Measurements from ENCODE around the gene SIGLEC15.

Gene SIGLEC15

DNA sequence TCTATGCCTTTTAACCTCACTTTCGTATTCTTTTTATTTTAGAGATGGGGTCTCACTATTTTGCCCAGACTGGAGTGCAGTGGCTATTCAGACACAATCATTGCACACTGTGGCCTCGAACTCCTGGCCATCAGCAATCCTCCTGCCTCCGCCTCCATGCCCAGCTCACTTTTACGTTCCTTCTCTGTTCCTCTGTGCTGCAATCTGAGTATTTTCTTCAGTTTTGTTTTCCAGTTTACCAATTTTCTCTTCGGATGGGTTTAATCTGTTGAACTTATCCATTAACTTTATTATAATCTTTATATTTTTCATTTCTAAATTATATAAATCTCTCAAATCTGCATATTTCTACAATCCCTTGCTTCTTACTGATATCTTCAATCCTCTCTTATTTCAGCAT lies 38.6 kb downstream of the SIGLEC15 start:
- TF ChIP-seq, protein P1, sequence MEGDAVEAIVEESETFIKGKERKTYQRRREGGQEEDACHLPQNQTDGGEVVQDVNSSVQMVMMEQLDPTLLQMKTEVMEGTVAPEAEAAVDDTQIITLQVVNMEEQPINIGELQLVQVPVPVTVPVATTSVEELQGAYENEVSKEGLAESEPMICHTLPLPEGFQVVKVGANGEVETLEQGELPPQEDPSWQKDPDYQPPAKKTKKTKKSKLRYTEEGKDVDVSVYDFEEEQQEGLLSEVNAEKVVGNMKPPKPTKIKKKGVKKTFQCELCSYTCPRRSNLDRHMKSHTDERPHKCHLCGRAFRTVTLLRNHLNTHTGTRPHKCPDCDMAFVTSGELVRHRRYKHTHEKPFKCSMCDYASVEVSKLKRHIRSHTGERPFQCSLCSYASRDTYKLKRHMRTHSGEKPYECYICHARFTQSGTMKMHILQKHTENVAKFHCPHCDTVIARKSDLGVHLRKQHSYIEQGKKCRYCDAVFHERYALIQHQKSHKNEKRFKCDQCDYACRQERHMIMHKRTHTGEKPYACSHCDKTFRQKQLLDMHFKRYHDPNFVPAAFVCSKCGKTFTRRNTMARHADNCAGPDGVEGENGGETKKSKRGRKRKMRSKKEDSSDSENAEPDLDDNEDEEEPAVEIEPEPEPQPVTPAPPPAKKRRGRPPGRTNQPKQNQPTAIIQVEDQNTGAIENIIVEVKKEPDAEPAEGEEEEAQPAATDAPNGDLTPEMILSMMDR (conservative IDR thresholded peaks at IDR 0.05; ENCODE audit: control insufficient read depth, insufficient read depth, low read depth, low read length), result no peak
- H3K4me3 ChIP-seq (ENCODE audit: control insufficient read depth, low read depth, low read length), result no peak overlapping the region
- no peak for DNase-seq (ENCODE audit: low read depth)

DNA sequence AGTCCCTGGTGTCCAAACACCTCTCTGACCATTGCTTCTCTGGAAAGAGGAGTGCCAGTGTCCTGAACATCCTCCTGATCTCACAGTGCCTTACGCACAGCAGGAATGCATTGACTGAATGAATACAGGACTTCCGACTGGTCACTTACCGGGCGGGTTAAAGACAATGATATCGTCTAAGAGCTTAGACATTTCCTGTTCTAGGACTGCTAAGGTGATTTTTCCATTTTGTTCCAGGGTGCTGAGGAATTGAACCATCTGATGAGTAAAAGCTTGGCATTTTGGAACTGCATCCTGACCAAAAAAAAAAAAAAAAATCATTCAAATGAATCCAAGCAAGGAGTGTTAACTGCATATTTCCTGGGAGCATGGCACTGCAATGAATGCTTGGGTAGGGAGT lies 40.0 kb downstream of the SIGLEC15 start:
- no peak overlapping the region for H3K4me3 ChIP-seq (ENCODE audit: control insufficient read depth, low read depth, low read length)
- TF ChIP-seq, protein P1 (conservative IDR thresholded peaks at IDR 0.05; ENCODE audit: control insufficient read depth, insufficient read depth, low read depth, low read length), result no peak
- no peak for DNase-seq (ENCODE audit: low read depth)

GRCh38 chr18:45870419-45870818 lies 44.9 kb downstream of the SIGLEC15 start:
- TF ChIP-seq, protein P1 (conservative IDR thresholded peaks at IDR 0.05; ENCODE audit: control insufficient read depth, insufficient read depth, low read depth, low read length), result no peak
- no peak overlapping the region for H3K4me3 ChIP-seq (ENCODE audit: control insufficient read depth, low read depth, low read length)
- DNase-seq (ENCODE audit: low read depth), result no peak

- no peak overlapping the region for H3K4me3 ChIP-seq (ENCODE audit: control insufficient read depth, low read depth, low read length)
- peak; percentile 36 for DNase-seq (ENCODE audit: low read depth)
- TF ChIP-seq, protein P1 (conservative IDR thresholded peaks at IDR 0.05; ENCODE audit: control insufficient read depth, insufficient read depth, low read depth, low read length), result no peak
Measured at GRCh38 chr18:45871431-45872084, 46.1 kb downstream of the SIGLEC15 start.

DNA sequence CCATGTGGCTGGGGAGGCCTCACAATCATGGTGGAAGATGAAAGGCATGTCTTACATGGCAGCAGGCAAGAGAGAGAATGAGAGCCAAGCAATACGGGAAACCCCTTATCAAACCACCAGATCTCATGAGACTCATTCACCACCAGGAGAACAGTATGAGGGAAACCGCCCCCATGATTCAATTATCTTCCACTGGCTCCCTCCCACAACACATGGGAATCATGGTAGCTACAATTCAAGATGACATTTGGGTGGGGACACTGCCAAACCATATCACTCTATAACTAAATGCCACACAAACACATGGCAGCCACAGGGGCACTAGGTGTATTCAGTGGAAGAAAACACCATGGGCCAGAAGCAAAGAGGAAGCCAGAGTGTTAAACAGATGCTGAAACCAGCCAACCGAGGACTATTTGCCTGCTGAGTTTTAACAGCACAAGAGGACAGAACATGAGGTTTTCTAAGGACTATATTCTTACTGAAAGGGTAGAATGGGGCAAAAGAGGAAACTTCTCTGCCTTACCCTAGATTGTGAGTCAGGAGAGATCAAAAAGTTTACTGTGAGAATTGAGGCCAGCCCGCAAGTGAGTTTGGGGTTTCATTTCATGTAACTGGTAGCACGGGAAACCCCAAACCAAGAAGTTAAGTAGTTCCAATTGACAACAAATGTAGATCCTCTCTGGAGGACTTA lies 49.2 kb downstream of the SIGLEC15 start:
- TF ChIP-seq, protein P1 (conservative IDR thresholded peaks at IDR 0.05; ENCODE audit: control insufficient read depth, insufficient read depth, low read depth, low read length), result no peak
- H3K4me3 ChIP-seq (ENCODE audit: control insufficient read depth, low read depth, low read length), result no peak overlapping the region
- peak; percentile 26 for DNase-seq (ENCODE audit: low read depth)

DNA sequence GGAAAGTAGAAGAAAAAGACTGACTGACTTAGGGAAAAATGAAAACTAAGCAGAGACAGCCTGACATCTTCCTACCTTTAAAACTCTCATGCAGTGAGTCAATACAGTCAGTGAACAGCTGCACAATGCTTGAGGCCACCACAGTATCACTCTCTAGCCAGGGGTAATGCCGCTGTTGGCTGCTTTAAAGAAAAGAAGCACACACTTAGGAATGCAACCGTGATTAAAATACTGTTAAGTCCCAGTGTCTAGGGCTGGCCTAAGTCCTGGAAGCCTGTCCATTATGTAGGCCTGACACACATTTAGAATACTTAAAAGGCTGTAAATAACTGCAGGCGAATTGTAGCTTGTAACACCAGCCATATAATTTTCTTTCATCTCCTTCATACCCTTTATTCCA lies 50.7 kb downstream of the SIGLEC15 start:
- H3K4me3 ChIP-seq (ENCODE audit: control insufficient read depth, low read depth, low read length), result no peak overlapping the region
- TF ChIP-seq, protein P1 (conservative IDR thresholded peaks at IDR 0.05; ENCODE audit: control insufficient read depth, insufficient read depth, low read depth, low read length), result no peak
- no peak for DNase-seq (ENCODE audit: low read depth)

All from fibroblast of mammary gland (primary cell).